ENCODE measurements around the gene PDGFRB.
A peak's percentile ranks its signal among the peaks of the same experiment; 100 is the strongest.

Gene PDGFRB

GRCh38 chr5:150065886-150066285 is 89.8 kb downstream of the PDGFRB start:
- DNase-seq (ENCODE audit: low read depth) = no peak

DNA sequence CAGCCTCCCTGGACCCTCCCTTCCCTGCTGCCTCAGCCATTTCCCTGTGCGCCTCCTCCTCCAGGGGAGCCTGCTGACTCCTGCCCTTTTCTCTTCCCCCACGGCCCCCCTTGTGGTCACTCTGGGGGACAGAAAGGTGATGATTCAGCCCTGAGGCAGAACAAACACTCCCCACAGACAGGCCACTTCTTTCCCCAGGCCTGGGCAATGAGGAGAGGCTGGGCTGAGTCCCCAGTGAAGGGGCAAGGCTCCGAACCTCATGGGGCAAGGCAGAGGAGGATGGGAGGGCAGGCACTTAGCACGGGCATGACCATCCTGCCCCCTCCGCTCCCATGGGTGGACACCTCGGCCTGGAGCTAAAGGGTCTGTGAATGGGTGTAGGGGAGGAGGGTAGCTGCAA is 90.3 kb downstream of the PDGFRB start:
- DNase-seq (ENCODE audit: low read depth) = peak; percentile 54

- DNase-seq (ENCODE audit: low read depth) = no peak
Measured at GRCh38 chr5:150064681-150065220, 90.9 kb downstream of the PDGFRB start.

Data from amniotic epithelial cell (primary cell).